ENCODE data around the gene XYLT1.

Gene XYLT1

GRCh38 chr16:17143546-17144419, 327.0 kb downstream of the XYLT1 start:
- no peak for DNase-seq (ENCODE audit: low read depth)

- DNase-seq (ENCODE audit: low read depth): no peak
Measured at GRCh38 chr16:17138801-17139200, 332.0 kb downstream of the XYLT1 start.

GRCh38 chr16:17135439-17135838, 335.3 kb downstream of the XYLT1 start:
- DNase-seq (ENCODE audit: low read depth): no peak

- no peak for DNase-seq (ENCODE audit: low read depth)
Measured at GRCh38 chr16:17134586-17134985, 336.2 kb downstream of the XYLT1 start.

GRCh38 chr16:17133851-17134250, 336.9 kb downstream of the XYLT1 start:
- no peak for DNase-seq (ENCODE audit: low read depth)

- no peak for DNase-seq (ENCODE audit: low read depth)
Measured at GRCh38 chr16:17131351-17131750, 339.4 kb downstream of the XYLT1 start.

- no peak for DNase-seq (ENCODE audit: low read depth)
Measured at GRCh38 chr16:17130733-17131132, 340.0 kb downstream of the XYLT1 start.

GRCh38 chr16:17129971-17130370, 340.8 kb downstream of the XYLT1 start:
- DNase-seq (ENCODE audit: low read depth): no peak

- no peak for DNase-seq (ENCODE audit: low read depth)
Measured at GRCh38 chr16:17128791-17129190, 342.0 kb downstream of the XYLT1 start.

GRCh38 chr16:17126156-17126555, 344.6 kb downstream of the XYLT1 start:
- DNase-seq (ENCODE audit: low read depth): no peak

GRCh38 chr16:17125671-17126070, 345.1 kb downstream of the XYLT1 start:
- DNase-seq (ENCODE audit: low read depth): no peak

GRCh38 chr16:17117906-17118577, 352.7 kb downstream of the XYLT1 start:
- no peak for DNase-seq (ENCODE audit: low read depth)

GRCh38 chr16:17116595-17117322, 354.0 kb downstream of the XYLT1 start:
- DNase-seq (ENCODE audit: low read depth): no peak

GRCh38 chr16:17109413-17109812, 361.3 kb downstream of the XYLT1 start:
- DNase-seq (ENCODE audit: low read depth): no peak

- DNase-seq (ENCODE audit: low read depth): no peak
Measured at GRCh38 chr16:17108596-17108995, 362.2 kb downstream of the XYLT1 start.

- no peak for DNase-seq (ENCODE audit: low read depth)
Measured at GRCh38 chr16:17107450-17107849, 363.3 kb downstream of the XYLT1 start.

GRCh38 chr16:17106243-17106791, 364.4 kb downstream of the XYLT1 start:
- DNase-seq (ENCODE audit: low read depth): no peak

- no peak for DNase-seq (ENCODE audit: low read depth)
Measured at GRCh38 chr16:17105239-17105797, 365.4 kb downstream of the XYLT1 start.

GRCh38 chr16:17104654-17105053, 366.1 kb downstream of the XYLT1 start:
- no peak for DNase-seq (ENCODE audit: low read depth)

GRCh38 chr16:17103216-17103615, 367.5 kb downstream of the XYLT1 start:
- no peak for DNase-seq (ENCODE audit: low read depth)

GRCh38 chr16:17101646-17102045, 369.1 kb downstream of the XYLT1 start:
- DNase-seq (ENCODE audit: low read depth): no peak

- DNase-seq (ENCODE audit: low read depth): no peak
Measured at GRCh38 chr16:17098685-17099084, 372.1 kb downstream of the XYLT1 start.

Measured in activated T-cell treated with anti-CD3 and anti-CD28 coated beads for 24 hours (primary cell).